Osteoblast (primary cell): ENCODE measurements around the gene SCGB3A1. TPM values are rescaled to one million over a fixed set of nuclear protein-coding genes. Genes with fewer than 3 reads are reported as not detected.

Source experiments
- DNase-seq: peaks from one replicate; pipeline ENCODE4 v3.0.0; 2011; ENCODE audit warnings: low spot score, mixed read lengths; ENCODE audit not compliant: insufficient read length; ENCODE audit errors: missing footprints
- H2AFZ ChIP-seq: 2 replicates; pipeline ENCODE4 v1.6.0; 2011; ENCODE audit warnings: mild to moderate bottlenecking, low read length
- H3K27ac ChIP-seq: 2 replicates; pipeline ENCODE4 v1.5.1; 2011; ENCODE audit warnings: mild to moderate bottlenecking, low read depth, low read length, moderate library complexity
- H3K27me3 ChIP-seq: 2 replicates; pipeline ENCODE4 v1.6.0; 2012; ENCODE audit warnings: mild to moderate bottlenecking, control low read depth, inconsistent platforms, low read length, moderate library complexity; ENCODE audit not compliant: insufficient read depth
- H3K36me3 ChIP-seq: 2 replicates; pipeline ENCODE4 v1.5.1; 2011; ENCODE audit warnings: mild to moderate bottlenecking, low read length, control low read depth, moderate library complexity; ENCODE audit not compliant: insufficient read depth
- H3K4me1 ChIP-seq: 2 replicates; pipeline ENCODE4 v1.5.1; 2011; ENCODE audit warnings: mild to moderate bottlenecking, low read length, control low read depth, moderate library complexity; ENCODE audit not compliant: insufficient read depth
- H3K4me2 ChIP-seq: 2 replicates; pipeline ENCODE4 v1.6.0; 2011; ENCODE audit warnings: mild to moderate bottlenecking, low read length; ENCODE audit not compliant: insufficient read depth
- H3K4me3 ChIP-seq: fragments of 200-600 bp; sonication (generic); 3 replicates; pipeline ENCODE4 v1.5.1; 2012; ENCODE audit warnings: mild to moderate bottlenecking, low read length, inconsistent platforms; ENCODE audit not compliant: insufficient read depth
- H3K79me2 ChIP-seq: 2 replicates; pipeline ENCODE4 v1.6.0; 2012; ENCODE audit warnings: mild to moderate bottlenecking, low read length, control low read depth, inconsistent platforms; ENCODE audit not compliant: insufficient read depth
- H3K9me3 ChIP-seq: 2 replicates; pipeline ENCODE4 v1.5.1; 2011; ENCODE audit warnings: low read depth, low read length, control low read depth
- H4K20me1 ChIP-seq: 2 replicates; pipeline ENCODE4 v1.6.0; 2012; ENCODE audit warnings: mild to moderate bottlenecking, low read length, control low read depth; ENCODE audit not compliant: insufficient read depth
- CTCF ChIP-seq: IDR thresholded peaks from 2 replicates; pipeline ENCODE4 v1.5.1; 2011; ENCODE audit warnings: mild to moderate bottlenecking, low read depth, low read length, moderate library complexity; ENCODE audit errors: extremely low read depth
- total RNA-seq: library from RNA; depleted of rRNA; stranded (reverse); fragments of >200 nt; gene quantifications from 2 replicates; pipeline ENCODE4 v1.2.3, GENCODE V29; 2012

Gene SCGB3A1
- total RNA-seq, 1 donor, result not detected

- Histone ChIP-seq H2AFZ (no peak overlapping the region), H4K20me1 (no peaks in the 10 kb centered on the region), H3K27me3 (peaks cover 44% of the 10 kb centered on the region), H3K27ac (no peak overlapping the region), H3K4me3 (no peak overlapping the region), H3K36me3 (no peaks in the 10 kb centered on the region), H3K4me2 (no peak overlapping the region), H3K9me3 (no peaks in the 10 kb centered on the region), H3K4me1 (no peaks in the 10 kb centered on the region), H3K79me2 (no peaks in the 10 kb centered on the region)
- TF ChIP-seq CTCF, result no peak
- peak; percentile 39 for DNase-seq
Measured at GRCh38 chr5:180594311-180595045, 3.2 kb upstream of the SCGB3A1 start.

- no peak overlapping the region for H2AFZ ChIP-seq
- no peaks in the 10 kb centered on the region for H3K79me2 ChIP-seq
- H3K4me1 ChIP-seq, result no peaks in the 10 kb centered on the region
- no peak overlapping the region for H3K27ac ChIP-seq
- H4K20me1 ChIP-seq, result no peaks in the 10 kb centered on the region
- no peaks in the 10 kb centered on the region for H3K36me3 ChIP-seq
- H3K4me3 ChIP-seq, result no peak overlapping the region
- H3K27me3 ChIP-seq, result peaks cover 51% of the 10 kb centered on the region
- no peak for TF ChIP-seq CTCF
- no peaks in the 10 kb centered on the region for H3K9me3 ChIP-seq
- H3K4me2 ChIP-seq, result no peak overlapping the region
- DNase-seq, result peak; percentile 58
Measured at GRCh38 chr5:180593446-180594206, 2.3 kb upstream of the SCGB3A1 start.

GRCh38 chr5:180592176-180592575, 877 bp upstream of the SCGB3A1 start:
- no peaks in the 10 kb centered on the region for H3K9me3 ChIP-seq
- no peaks in the 10 kb centered on the region for H3K36me3 ChIP-seq
- H3K4me1 ChIP-seq, result no peaks in the 10 kb centered on the region
- H3K27me3 ChIP-seq, result peaks cover 54% of the 10 kb centered on the region
- no peak overlapping the region for H2AFZ ChIP-seq
- H4K20me1 ChIP-seq, result no peaks in the 10 kb centered on the region
- no peaks in the 10 kb centered on the region for H3K79me2 ChIP-seq
- no peak overlapping the region for H3K4me2 ChIP-seq
- no peak for TF ChIP-seq CTCF
- no peak overlapping the region for H3K27ac ChIP-seq
- DNase-seq, result peak; percentile 37
- H3K4me3 ChIP-seq, result no peak overlapping the region
